ENCODE results near the gene ICAM5. TPM values are rescaled to one million over a fixed set of nuclear protein-coding genes. Genes with fewer than 3 reads are reported as not detected.

Gene ICAM5
- total and polyA plus RNA-seq, 10 of the 15 experiments (the other 5 are each of a cell fraction or from before 2014, with no cell fraction given) = 0.14 to 4.6 (median 0.94) TPM; not detected in 2

GRCh38 chr19:10325732-10326131 is 36.0 kb downstream of the ICAM5 start:
- in situ Hi-C loops (cut with MboI) = no loop called here
- POLR2A ChIA-PET = interaction anchor here (1.2 kb wide), 1 partner anchor 12 kb away, joined by 4 read pairs; no protein-coding TSS in a partner anchor
- Histone ChIP-seq H2AFZ (ENCODE audit: control insufficient read depth, low read depth, low read length) (no peak overlapping the region), H3K9ac (ENCODE audit: control insufficient read depth, insufficient read depth, low read length) (no peak overlapping the region), H3K36me3 (ENCODE audit: control insufficient read depth in 2 of 2, insufficient read depth in 2 of 2, low read length in 1 of 2) (peaks cover 22 to 58% of the 10 kb centered on the region in 2 experiments), H3K79me2 (ENCODE audit: control insufficient read depth, insufficient read depth, low read length) (peaks cover 5% of the 10 kb centered on the region), H3K27me3 (replicated peaks in 1 of 2; ENCODE audit: control insufficient read depth in 2 of 2, insufficient read depth in 2 of 2, low read length in 1 of 2) (no peaks in the 10 kb centered on the region), H3K9me3 (replicated peaks; ENCODE audit: control insufficient read depth, insufficient read depth, low read length) (no peaks in the 10 kb centered on the region), H3K27ac (ENCODE audit: control insufficient read depth, insufficient read depth) (no peak overlapping the region), H3K4me1 (ENCODE audit: control insufficient read depth, insufficient read depth, low read length) (no peaks in the 10 kb centered on the region), H4K20me1 (ENCODE audit: control insufficient read depth, insufficient read depth) (no peaks in the 10 kb centered on the region), H3K4me2 (ENCODE audit: control insufficient read depth, insufficient read depth) (no peak overlapping the region), H3K4me3 (no peak overlapping the region)
- no TSS peak for BruUV-seq (replicated peaks)
- SMC1A ChIA-PET (ENCODE audit: uncharacterized antibody, unreplicated experiment) = interaction anchor here (1.1 kb wide), 1 partner anchor 16 kb away, joined by 3 read pairs; no protein-coding TSS in a partner anchor
- TF ChIP-seq STAT3 (IDR thresholded peaks at IDR 0.05; ENCODE audit: low read depth, low read length) = no peak
- no peak for TF ChIP-seq RELA (IDR thresholded peaks at IDR 0.05; ENCODE audit: borderline replicate concordance, partially characterized antibody)
- TF ChIP-seq STAT1 (conservative IDR thresholded peaks at IDR 0.05) = no peak
- no peak for TF ChIP-seq BCL3 (IDR thresholded peaks at IDR 0.05; ENCODE audit: borderline replicate concordance, insufficient read depth, low read depth, low read length, poor library complexity, severe bottlenecking)
- TF ChIP-seq HDAC6 (IDR thresholded peaks at IDR 0.05; ENCODE audit: unreplicated experiment) = no peak
- no peak for TF ChIP-seq CBFB (IDR thresholded peaks at IDR 0.05; ENCODE audit: low read depth)
- no peak for TF ChIP-seq REST (IDR thresholded peaks at IDR 0.05; ENCODE audit: low read depth, low read length)
- CTCF ChIA-PET = interaction anchor here (1.6 kb wide), 1 partner anchor 67 kb away, joined by 3 read pairs; no protein-coding TSS in a partner anchor
- ATAC-seq (no peak), DNase-seq (ENCODE audit: low read depth, low spot score) (no peak), FAIRE-seq (no peak)
- RAD21 ChIA-PET (ENCODE audit: unreplicated experiment) = interaction anchor here (0.5 kb wide), 1 partner anchor 377 kb away, joined by 4 read pairs; no protein-coding TSS in a partner anchor
- WGBS (ENCODE audit: insufficient coverage, insufficient replicate concordance, low lambda C conversion rate, missing lambda C conversion rate) = 97% methylated on average over 8 of the region's 8 CpGs
- intact Hi-C loops (cut with micrococcal nuclease; ENCODE audit: unreplicated experiment) = no loop called here

Measured in GM12878 (cell line).